DND-41 (cell line): Measurements from ENCODE around the gene NCK2.

ENCODE experiments used
- ATAC-seq: fragments of 200-7000 bp; cut with Tn5 transposase; 3 replicates; pipeline ENCODE4 v1.9.1; 2021; ENCODE audit warnings: low read depth; ENCODE audit not compliant: insufficient read depth
- DNase-seq: peaks from one replicate; pipeline ENCODE4 v3.0.0-alpha.2; 2020
- H2AFZ ChIP-seq: 2 replicates; pipeline ENCODE4 v1.6.0; 2012; ENCODE audit warnings: low read depth, low read length
- H3K27ac ChIP-seq: 2 replicates; pipeline ENCODE4 v1.5.1; 2012; ENCODE audit warnings: low read length, inconsistent platforms
- H3K27me3 ChIP-seq: fragments of 200-600 bp; sonication (generic); 2 replicates; pipeline ENCODE4 v1.6.0; 2012; ENCODE audit warnings: low read length, mild to moderate bottlenecking, inconsistent platforms; ENCODE audit not compliant: insufficient read depth, poor library complexity
- H3K36me3 ChIP-seq: 2 replicates; pipeline ENCODE4 v1.5.1; 2012; ENCODE audit warnings: low read length, inconsistent platforms; ENCODE audit not compliant: insufficient read depth
- H3K4me1 ChIP-seq: 2 replicates; pipeline ENCODE4 v1.5.1; 2012; ENCODE audit warnings: mild to moderate bottlenecking, low read length; ENCODE audit not compliant: insufficient read depth
- H3K4me2 ChIP-seq: 2 replicates; pipeline ENCODE4 v1.6.0; 2012; ENCODE audit warnings: mild to moderate bottlenecking, moderate library complexity, low read length, inconsistent platforms; ENCODE audit not compliant: insufficient read depth
- H3K4me3 ChIP-seq, 2 experiments: fragments of 200-600 bp in 1 of 2; shearing (Covaris generic) in 1 of 2; 2 replicates each; pipeline ENCODE4 v1.5.1; 2012 to 2016; ENCODE audit warnings: inconsistent platforms in 2 of 2, low read length in 2 of 2, mild to moderate bottlenecking in 2 of 2, low read depth in 1 of 2, moderate library complexity in 1 of 2
- H3K79me2 ChIP-seq: 2 replicates; pipeline ENCODE4 v1.6.0; 2012; ENCODE audit warnings: low read length, inconsistent platforms; ENCODE audit not compliant: insufficient read depth
- H3K9ac ChIP-seq: 2 replicates; pipeline ENCODE4 v1.6.0; 2012; ENCODE audit warnings: low read depth, mild to moderate bottlenecking, inconsistent platforms, low read length, moderate library complexity
- H3K9me3 ChIP-seq: 2 replicates; pipeline ENCODE4 v1.5.1; 2012; ENCODE audit warnings: low read length, moderate library complexity, mild to moderate bottlenecking, inconsistent platforms; ENCODE audit not compliant: insufficient read depth, severe bottlenecking
- H4K20me1 ChIP-seq: 2 replicates; pipeline ENCODE4 v1.6.0; 2012; ENCODE audit warnings: low read length; ENCODE audit not compliant: insufficient read depth
- EZH2 ChIP-seq: IDR thresholded peaks from 3 replicates; pipeline ENCODE4 v1.6.1; 2012; ENCODE audit warnings: borderline replicate concordance, low read depth, mild to moderate bottlenecking, moderate library complexity, low read length, inconsistent platforms; ENCODE audit not compliant: severe bottlenecking
- TF ChIP-seq, protein P1 (sequence below): IDR thresholded peaks from 2 replicates; pipeline ENCODE4 v1.5.1; 2012; ENCODE audit warnings: borderline replicate concordance, low read length, moderate library complexity, mild to moderate bottlenecking; ENCODE audit not compliant: poor library complexity, severe bottlenecking; ENCODE audit errors: extremely low read depth

The NCK2 gene

DNA sequence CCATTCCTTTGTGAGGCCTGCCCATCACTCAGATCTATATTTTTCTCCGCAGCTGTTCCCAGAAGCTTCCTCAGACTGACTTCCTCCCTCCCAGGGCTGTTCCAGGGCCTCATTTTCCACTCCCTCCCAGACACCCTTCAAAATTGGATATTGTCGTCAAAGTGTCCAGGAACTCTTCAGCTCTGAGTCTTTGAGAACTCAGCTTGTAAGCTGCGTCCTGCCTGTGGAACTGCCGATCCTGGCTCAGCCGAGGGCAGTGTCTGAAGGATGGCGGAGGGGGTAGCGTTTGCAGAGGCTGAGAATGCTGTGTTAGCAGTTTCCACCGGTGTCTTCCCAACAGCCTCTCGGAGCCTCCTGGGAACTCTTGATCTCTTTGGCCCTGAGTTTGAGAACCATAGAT is 27.1 kb downstream of the NCK2 start:
- H3K9ac ChIP-seq: no peak overlapping the region
- H3K4me1 ChIP-seq: peaks cover 28% of the 10 kb centered on the region
- H3K9me3 ChIP-seq: no peaks in the 10 kb centered on the region
- no peak overlapping the region for H3K4me2 ChIP-seq
- H3K36me3 ChIP-seq: peaks cover 10% of the 10 kb centered on the region
- DNase-seq (no peak), ATAC-seq (no peak)
- H2AFZ ChIP-seq: no peak overlapping the region
- H3K4me3 ChIP-seq: no peak overlapping the region
- no peaks in the 10 kb centered on the region for H3K27me3 ChIP-seq
- peaks cover 60% of the 10 kb centered on the region for H4K20me1 ChIP-seq
- TF ChIP-seq, protein P1, sequence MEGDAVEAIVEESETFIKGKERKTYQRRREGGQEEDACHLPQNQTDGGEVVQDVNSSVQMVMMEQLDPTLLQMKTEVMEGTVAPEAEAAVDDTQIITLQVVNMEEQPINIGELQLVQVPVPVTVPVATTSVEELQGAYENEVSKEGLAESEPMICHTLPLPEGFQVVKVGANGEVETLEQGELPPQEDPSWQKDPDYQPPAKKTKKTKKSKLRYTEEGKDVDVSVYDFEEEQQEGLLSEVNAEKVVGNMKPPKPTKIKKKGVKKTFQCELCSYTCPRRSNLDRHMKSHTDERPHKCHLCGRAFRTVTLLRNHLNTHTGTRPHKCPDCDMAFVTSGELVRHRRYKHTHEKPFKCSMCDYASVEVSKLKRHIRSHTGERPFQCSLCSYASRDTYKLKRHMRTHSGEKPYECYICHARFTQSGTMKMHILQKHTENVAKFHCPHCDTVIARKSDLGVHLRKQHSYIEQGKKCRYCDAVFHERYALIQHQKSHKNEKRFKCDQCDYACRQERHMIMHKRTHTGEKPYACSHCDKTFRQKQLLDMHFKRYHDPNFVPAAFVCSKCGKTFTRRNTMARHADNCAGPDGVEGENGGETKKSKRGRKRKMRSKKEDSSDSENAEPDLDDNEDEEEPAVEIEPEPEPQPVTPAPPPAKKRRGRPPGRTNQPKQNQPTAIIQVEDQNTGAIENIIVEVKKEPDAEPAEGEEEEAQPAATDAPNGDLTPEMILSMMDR: no peak
- no peak for TF ChIP-seq EZH2
- peaks cover 96% of the 10 kb centered on the region for H3K79me2 ChIP-seq
- no peak overlapping the region for H3K27ac ChIP-seq

DNA sequence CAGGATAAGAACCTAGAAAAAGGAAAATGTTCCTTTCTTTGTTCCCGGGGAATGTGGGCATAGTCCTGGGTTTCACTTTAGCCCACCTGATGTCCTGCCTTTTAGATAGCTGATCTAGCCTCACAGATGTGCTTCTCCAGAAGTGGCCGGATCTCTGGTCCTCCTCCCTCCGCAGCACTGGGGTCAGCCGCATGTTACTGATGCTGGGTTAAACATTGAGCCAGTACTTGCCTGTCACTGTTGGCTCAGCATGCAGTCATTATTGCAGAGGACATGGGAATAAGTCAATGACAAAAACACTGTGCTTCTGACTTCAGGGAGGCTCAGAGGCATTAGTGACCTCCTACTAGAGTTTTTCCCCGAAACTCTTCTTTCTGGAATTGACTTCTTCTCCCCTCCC is 27.6 kb downstream of the NCK2 start:
- Histone ChIP-seq H3K9me3 (no peaks in the 10 kb centered on the region), H3K4me1 (peaks cover 28% of the 10 kb centered on the region), H3K36me3 (peaks cover 11% of the 10 kb centered on the region), H3K27ac (no peak overlapping the region), H2AFZ (no peak overlapping the region), H3K79me2 (peaks cover 96% of the 10 kb centered on the region), H3K4me3 (no peak overlapping the region), H3K4me2 (no peak overlapping the region), H3K9ac (no peak overlapping the region), H3K27me3 (no peaks in the 10 kb centered on the region), H4K20me1 (peaks cover 61% of the 10 kb centered on the region)
- ATAC-seq (no peak), DNase-seq (no peak)
- no peak for TF ChIP-seq EZH2
- TF ChIP-seq, protein P1: no peak

DNA sequence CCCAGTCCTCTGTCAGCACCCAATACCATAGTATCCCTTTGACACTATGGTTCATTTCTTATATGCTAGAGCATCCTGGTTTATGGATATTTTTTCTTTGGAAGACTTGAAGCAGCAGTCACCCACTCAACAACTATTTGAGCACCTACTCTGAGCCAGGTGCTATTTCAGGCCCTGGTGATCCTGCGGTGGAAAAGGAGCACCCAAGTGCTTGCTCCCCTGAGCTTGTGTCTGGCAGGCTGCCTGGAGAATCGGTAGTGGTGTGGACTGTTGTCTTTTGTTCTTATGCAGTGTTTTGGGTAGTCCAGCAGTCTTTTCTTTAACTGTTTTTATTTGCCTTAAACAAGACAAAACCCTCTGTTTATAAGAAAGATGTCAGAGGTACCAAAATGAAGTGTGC is 28.9 kb downstream of the NCK2 start:
- DNase-seq: no peak

More for the DNA sequence above, 28.9 kb downstream of the NCK2 start:
- H2AFZ ChIP-seq: no peak overlapping the region
- no peak overlapping the region for H3K27ac ChIP-seq
- no peaks in the 10 kb centered on the region for H3K9me3 ChIP-seq
- H3K9ac ChIP-seq: no peak overlapping the region
- H3K4me3 ChIP-seq: no peak overlapping the region
- H3K4me1 ChIP-seq: peaks cover 24% of the 10 kb centered on the region
- H3K27me3 ChIP-seq: no peaks in the 10 kb centered on the region
- TF ChIP-seq, protein P1: no peak
- TF ChIP-seq EZH2: no peak
- H3K79me2 ChIP-seq: peaks cover 96% of the 10 kb centered on the region
- no peak overlapping the region for H3K4me2 ChIP-seq
- H3K36me3 ChIP-seq: peaks cover 12% of the 10 kb centered on the region
- peaks cover 63% of the 10 kb centered on the region for H4K20me1 ChIP-seq
- no peak for ATAC-seq
